Left lung (tissue), 10 donors: Measurements from ENCODE around the gene SPOCK1. TPM values are rescaled to one million over a fixed set of nuclear protein-coding genes. Genes with fewer than 3 reads are reported as not detected.
"Not testable (repeated sequence)": the region's sequence is repeated elsewhere in the genome, so short reads cannot be mapped to it uniquely, and the experiment has no call there.

Experiments
- ATAC-seq: fragments of 200-7000 bp; cut with Tn5 transposase; one replicate; pipeline ENCODE4 v1.9.1; 2020; ENCODE audit warnings: moderate library complexity
- DNase-seq, 4 donors: peaks; one replicate each; pipeline ENCODE4 v3.0.0-alpha.2; 2013 to 2020
- H3K27ac ChIP-seq, 2 donors: fragments of 200-600 bp; sonication (generic) in 1 of 2; one replicate each; pipeline versions ENCODE4 v1.5.0 to v1.8.0; 2020 to 2021
- H3K27me3 ChIP-seq, 2 donors: fragments of 200-600 bp; sonication (generic) in 1 of 2; one replicate each; pipeline versions ENCODE4 v1.5.0 to v1.8.0; 2020 to 2021
- H3K36me3 ChIP-seq, 2 donors: fragments of 200-600 bp; sonication (generic) in 1 of 2; one replicate each; pipeline versions ENCODE4 v1.5.0 to v1.8.0; 2020 to 2021
- H3K4me1 ChIP-seq, 2 donors: fragments of 200-600 bp; one replicate each; pipeline ENCODE4 v1.8.0; 2021
- H3K4me3 ChIP-seq, 2 donors: fragments of 200-600 bp; sonication (generic) in 1 of 2; one replicate each; pipeline versions ENCODE4 v1.5.0 to v1.8.0; 2020 to 2021; ENCODE audit warnings: mild to moderate bottlenecking in 1 of 2
- H3K9me3 ChIP-seq, 2 donors: fragments of 200-600 bp; sonication (generic) in 1 of 2; one replicate each; pipeline versions ENCODE4 v1.5.0 to v1.8.0; 2020 to 2021
- intact Hi-C, 2 donors: fragments of 100-400 bp; cut with DNase I; formaldehyde crosslinking; loops; one replicate each; pipeline versions ENCODE4 v1.11.2 to v1.14.2; 2022
- polyA plus RNA-seq, 6 donors: library from polyadenylated mRNA; unstranded; fragments of 120-200 nt; gene quantifications; one replicate each; pipeline ENCODE4 v1.2.1, GENCODE V29; 2013; ENCODE audit not compliant: insufficient read length in 6 of 6
- total RNA-seq, 2 donors: library from RNA; stranded (reverse); fragmentation: NEBNext Ultra II Directional; extraction: Animal tissue kit (Norgen Biotek cat#: 25700); gene quantifications; one replicate each; pipeline ENCODE4 v1.2.1, GENCODE V29; 2021
- TF ChIP-seq, protein P1 (sequence below), 2 donors: fragments of 200-600 bp; sonication (generic) in 1 of 2; IDR thresholded peaks; one replicate each; pipeline versions ENCODE4 v1.5.0 to v1.8.0; 2021; ENCODE audit warnings: antibody characterized with exemption in 2 of 2
- donor health status: DM: no; HTN: yes; CAD: no.
- donor health status: DM: no; HTN: no; CAD: no.

Gene SPOCK1
- total and polyA plus RNA-seq, 8 donors = 0.43 to 7.6 (median 0.73) TPM

DNA sequence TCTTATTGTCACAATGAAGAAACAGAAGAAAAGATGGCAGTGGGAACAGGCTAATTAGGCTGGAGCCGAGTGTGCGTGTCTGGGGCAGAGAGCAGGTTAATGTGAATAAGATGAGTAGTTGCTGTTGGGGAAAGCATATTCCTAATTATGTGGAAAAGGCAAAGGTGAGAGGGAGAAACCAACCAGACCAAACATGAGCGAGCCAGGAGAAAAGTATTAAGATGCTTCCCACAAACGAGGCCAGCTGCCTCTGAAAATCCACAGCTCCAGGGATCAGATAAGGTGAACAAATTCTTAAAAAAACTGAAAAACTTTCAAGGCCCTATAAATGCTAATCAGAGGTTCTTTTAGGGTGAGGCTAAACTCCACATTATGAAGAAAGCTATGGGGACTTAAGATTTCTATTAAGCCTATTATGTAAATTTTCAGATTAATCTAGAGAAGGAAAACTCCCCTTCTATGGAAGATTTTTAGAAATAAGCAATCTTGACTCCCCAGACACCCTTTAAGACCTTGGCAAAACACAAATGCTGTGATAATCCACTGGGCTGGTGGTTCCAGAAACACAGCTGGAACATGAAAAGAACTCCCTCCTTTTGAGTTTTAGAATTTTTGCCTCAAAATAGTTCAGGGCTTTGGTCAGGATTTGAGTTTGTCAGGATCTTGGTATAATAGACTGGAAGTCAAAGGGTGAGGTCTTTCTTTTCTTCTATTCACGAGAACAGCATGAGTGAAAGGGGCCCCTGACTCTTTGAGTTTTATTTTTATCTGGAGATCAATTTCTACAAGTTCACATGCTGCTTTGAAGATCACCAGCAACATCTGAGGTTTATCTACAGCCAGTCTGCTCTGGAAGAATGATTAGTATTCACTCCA, 238.1 kb downstream of the SPOCK1 start:
- H3K9me3 ChIP-seq = no peaks in the 10 kb centered on the region

DNA sequence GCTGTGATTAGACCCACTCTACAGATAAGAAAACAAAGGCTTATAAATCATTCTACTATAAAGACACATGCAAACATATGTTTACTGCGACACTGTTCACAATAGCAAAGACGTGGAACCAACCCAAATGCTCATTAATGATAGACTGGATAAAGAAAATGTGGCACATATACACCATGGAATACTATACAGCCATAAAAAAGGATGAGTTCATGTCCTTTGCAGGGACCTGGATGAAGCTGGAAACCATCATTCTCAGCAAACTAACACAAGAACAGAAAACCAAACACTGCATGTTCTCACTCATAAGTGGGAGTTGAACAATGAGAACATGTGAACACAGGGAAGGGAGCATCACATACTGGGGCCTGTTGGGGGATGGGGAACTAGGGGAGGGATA, 240.0 kb downstream of the SPOCK1 start:
- H3K36me3 ChIP-seq, H3K27ac ChIP-seq, ATAC-seq, H3K4me3 ChIP-seq, H3K27me3 ChIP-seq, intact Hi-C loops, H3K4me1 ChIP-seq, DNase-seq, H3K9me3 ChIP-seq: not testable (repeated sequence)

More for the DNA sequence above, 238.1 kb downstream of the SPOCK1 start:
- ATAC-seq = no peak
- Histone ChIP-seq H3K27ac (no peak overlapping the region), H3K4me3 (no peak overlapping the region), H3K27me3 (no peaks in the 10 kb centered on the region), H3K4me1 (no peaks in the 10 kb centered on the region), H3K36me3 (no peaks in the 10 kb centered on the region)
- TF ChIP-seq, protein P1, sequence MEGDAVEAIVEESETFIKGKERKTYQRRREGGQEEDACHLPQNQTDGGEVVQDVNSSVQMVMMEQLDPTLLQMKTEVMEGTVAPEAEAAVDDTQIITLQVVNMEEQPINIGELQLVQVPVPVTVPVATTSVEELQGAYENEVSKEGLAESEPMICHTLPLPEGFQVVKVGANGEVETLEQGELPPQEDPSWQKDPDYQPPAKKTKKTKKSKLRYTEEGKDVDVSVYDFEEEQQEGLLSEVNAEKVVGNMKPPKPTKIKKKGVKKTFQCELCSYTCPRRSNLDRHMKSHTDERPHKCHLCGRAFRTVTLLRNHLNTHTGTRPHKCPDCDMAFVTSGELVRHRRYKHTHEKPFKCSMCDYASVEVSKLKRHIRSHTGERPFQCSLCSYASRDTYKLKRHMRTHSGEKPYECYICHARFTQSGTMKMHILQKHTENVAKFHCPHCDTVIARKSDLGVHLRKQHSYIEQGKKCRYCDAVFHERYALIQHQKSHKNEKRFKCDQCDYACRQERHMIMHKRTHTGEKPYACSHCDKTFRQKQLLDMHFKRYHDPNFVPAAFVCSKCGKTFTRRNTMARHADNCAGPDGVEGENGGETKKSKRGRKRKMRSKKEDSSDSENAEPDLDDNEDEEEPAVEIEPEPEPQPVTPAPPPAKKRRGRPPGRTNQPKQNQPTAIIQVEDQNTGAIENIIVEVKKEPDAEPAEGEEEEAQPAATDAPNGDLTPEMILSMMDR (IDR thresholded peaks at IDR 0.05) = no peak
- DNase-seq = no peak
- intact Hi-C loops = no loop called here

DNA sequence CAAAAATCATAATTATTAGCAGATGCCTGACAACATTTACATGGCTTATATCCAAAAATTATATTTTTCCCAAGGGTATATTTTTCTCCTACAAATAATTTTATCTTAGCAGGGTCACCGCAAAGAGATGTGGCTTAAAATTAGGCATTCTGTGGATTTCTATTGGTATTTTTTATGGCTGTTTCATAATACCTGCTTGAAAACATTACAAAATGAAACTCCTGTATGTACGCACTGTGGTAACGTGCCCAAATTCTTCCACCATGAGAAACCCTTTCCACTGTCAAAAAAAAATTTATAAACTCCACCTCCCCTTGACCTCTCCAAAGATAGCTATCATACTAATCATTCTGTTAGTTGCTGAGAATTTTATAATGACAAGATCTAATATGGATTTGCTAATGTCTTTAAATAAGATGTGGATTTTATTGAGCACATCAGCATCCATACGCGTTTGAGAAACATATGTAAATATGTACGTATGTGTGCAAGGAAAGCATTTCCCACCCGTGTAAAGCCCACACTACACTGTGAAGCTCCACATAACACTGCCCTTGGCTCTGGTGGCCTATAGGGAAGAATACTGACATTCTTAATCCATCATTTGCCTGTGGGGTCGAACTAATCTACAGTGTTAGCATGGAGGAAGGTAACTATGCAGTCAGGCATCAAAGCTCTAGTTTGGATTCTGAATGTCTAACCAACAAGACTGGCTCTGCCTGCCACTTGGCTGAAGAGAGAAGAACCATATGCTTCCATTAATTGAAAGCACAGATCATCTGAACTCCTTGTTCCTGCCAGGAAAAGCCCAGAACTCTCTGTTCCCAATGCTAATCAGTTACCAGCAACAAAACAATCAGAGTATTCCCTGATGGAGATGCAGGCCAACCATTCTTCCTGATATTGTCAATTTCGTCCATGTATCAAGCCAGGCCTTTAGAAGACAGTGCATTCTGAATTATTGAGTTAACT, 244.7 kb downstream of the SPOCK1 start:
- Histone ChIP-seq H3K27me3 (no peaks in the 10 kb centered on the region), H3K4me3 (no peak overlapping the region), H3K4me1 (no peaks in the 10 kb centered on the region), H3K27ac (no peak overlapping the region), H3K9me3 (no peaks in the 10 kb centered on the region), H3K36me3 (no peaks in the 10 kb centered on the region)
- intact Hi-C loops = no loop called here
- ATAC-seq = no peak
- DNase-seq = no peak
- TF ChIP-seq, protein P1 (IDR thresholded peaks at IDR 0.05) = no peak

DNA sequence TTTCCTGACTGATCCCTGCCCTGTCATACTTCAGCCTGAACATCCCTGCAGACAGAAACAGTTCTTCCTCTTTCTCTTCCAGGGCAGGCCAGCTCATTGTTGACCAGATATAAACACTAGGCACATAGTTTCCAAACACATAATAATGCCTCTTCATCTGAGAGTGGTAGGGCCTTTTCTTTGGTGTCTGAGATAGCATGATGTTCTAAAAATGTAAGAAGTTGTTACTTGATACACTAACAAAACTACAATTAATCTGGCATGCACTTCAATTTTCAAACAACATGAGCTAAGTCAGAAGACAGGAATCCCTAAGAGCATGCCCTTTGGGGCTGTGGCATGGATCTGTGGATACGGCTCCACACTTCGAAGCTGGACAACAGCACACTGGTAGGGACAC, 246.6 kb downstream of the SPOCK1 start:
- no peaks in the 10 kb centered on the region for H3K9me3 ChIP-seq
- H3K36me3 ChIP-seq = no peaks in the 10 kb centered on the region
- no peak for DNase-seq
- H3K4me1 ChIP-seq = no peaks in the 10 kb centered on the region
- no peak for ATAC-seq
- no peaks in the 10 kb centered on the region for H3K27me3 ChIP-seq
- H3K27ac ChIP-seq = no peak overlapping the region
- no peak overlapping the region for H3K4me3 ChIP-seq
- intact Hi-C loops = no loop called here
- TF ChIP-seq, protein P1 (IDR thresholded peaks at IDR 0.05) = no peak

DNA sequence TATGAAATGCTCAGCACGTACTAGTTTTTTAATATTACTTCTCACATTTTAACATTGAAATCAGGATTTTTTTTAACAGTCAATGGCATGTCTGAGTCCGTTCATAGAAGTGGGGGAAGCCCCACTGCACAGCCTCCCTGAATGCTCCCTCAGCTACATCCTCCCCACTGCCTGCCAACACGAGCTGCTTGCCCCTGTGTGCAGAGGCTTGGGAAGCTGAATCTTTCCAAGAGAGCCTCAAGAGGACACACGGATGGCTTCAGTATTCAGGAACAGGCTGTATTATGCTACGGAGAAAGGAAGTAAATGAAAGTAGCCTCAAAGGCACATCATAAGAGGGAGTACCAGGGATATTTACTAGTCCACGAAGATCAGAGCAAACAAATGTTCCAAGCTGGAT, 248.7 kb downstream of the SPOCK1 start:
- intact Hi-C loops = no loop called here
- DNase-seq = no peak
- Histone ChIP-seq H3K27ac (no peak overlapping the region), H3K9me3 (no peaks in the 10 kb centered on the region), H3K27me3 (no peaks in the 10 kb centered on the region), H3K4me1 (no peaks in the 10 kb centered on the region), H3K36me3 (no peaks in the 10 kb centered on the region), H3K4me3 (no peak overlapping the region)
- ATAC-seq = no peak
- TF ChIP-seq, protein P1 (IDR thresholded peaks at IDR 0.05) = no peak
